H1 (cell line): Measurements from ENCODE around the gene PGM1. TPM values are rescaled to one million over a fixed set of nuclear protein-coding genes. Genes with fewer than 3 reads are reported as not detected.

ENCODE experiments used
- CTCF ChIA-PET: fragments of 300-600 bp; sonication (Branson Sonifier 250); formaldehyde crosslinking; loops from one replicate; lab custom pipeline; 2021; ENCODE audit not compliant: partially characterized antibody; lab: Charles Lee
- POLR2A ChIA-PET: fragments of 300-600 bp; sonication (Branson Sonifier 250); formaldehyde crosslinking; loops from one replicate; lab custom pipeline; 2021; ENCODE audit warnings: inconsistent platforms; ENCODE audit not compliant: partially characterized antibody; lab: Charles Lee
- DNase-seq, 2 experiments: peaks; one replicate each; pipeline versions ENCODE4 v3.0.0 to v3.0.0-alpha.2; 2010 to 2022; ENCODE audit warnings: low spot score in 2 of 2, low read depth in 1 of 2, mixed read lengths in 1 of 2
- FAIRE-seq: peaks from 2 replicates; lab custom pipeline; 2011; peaks lifted over from hg19 to GRCh38; lab: Jason Lieb, UNC
- H2AFZ ChIP-seq: 2 replicates; pipeline ENCODE4 v1.8.1; 2012; ENCODE audit warnings: low read length, inconsistent platforms
- H2AK5ac ChIP-seq: 2 replicates; pipeline ENCODE4 v1.6.1; 2013; ENCODE audit warnings: low read depth, low read length
- H2BK120ac ChIP-seq: replicated peaks from 2 replicates; pipeline ENCODE3; 2013; ENCODE audit warnings: low read depth, low read length, inconsistent platforms
- H2BK12ac ChIP-seq: 2 replicates; pipeline ENCODE4 v1.6.1; 2013; ENCODE audit warnings: low read depth, low read length
- H2BK15ac ChIP-seq: 2 replicates; pipeline ENCODE4 v1.6.1; 2013; ENCODE audit warnings: low read length
- H2BK20ac ChIP-seq: 2 replicates; pipeline ENCODE4 v1.6.1; 2013; ENCODE audit warnings: low read length
- H2BK5ac ChIP-seq: 2 replicates; pipeline ENCODE4 v1.6.1; 2013; ENCODE audit warnings: low read depth, low read length
- H3K14ac ChIP-seq: 2 replicates; pipeline ENCODE4 v1.6.1; 2013; ENCODE audit warnings: inconsistent platforms; ENCODE audit not compliant: insufficient read length
- H3K18ac ChIP-seq: 2 replicates; pipeline ENCODE4 v1.6.1; 2013; ENCODE audit warnings: low read length; ENCODE audit errors: extremely low read depth
- H3K23ac ChIP-seq: 2 replicates; pipeline ENCODE4 v1.6.1; 2013; ENCODE audit warnings: inconsistent platforms; ENCODE audit not compliant: insufficient read length
- H3K23me2 ChIP-seq: 2 replicates; pipeline ENCODE4 v1.6.1; 2013; ENCODE audit warnings: low read depth, low read length
- H3K27ac ChIP-seq: 2 replicates; pipeline ENCODE4 v1.6.1; 2011; ENCODE audit warnings: low read depth, low read length, inconsistent platforms
- H3K27me3 ChIP-seq, 4 experiments: replicated peaks in 1 of 4; 1 replicate in 1 of 4; 2 replicates in 3 of 4; pipeline versions ENCODE4 v1.6.1 to v1.8.1; 2011 to 2013; ENCODE audit warnings: low read length in 3 of 4, mild to moderate bottlenecking in 3 of 4, inconsistent platforms in 2 of 4, mixed read lengths in 2 of 4, moderate library complexity in 1 of 4; ENCODE audit not compliant: control insufficient read depth in 3 of 4, insufficient read depth in 3 of 4; ENCODE audit errors: extremely low read depth in 1 of 4
- H3K36me3 ChIP-seq, 4 experiments: 2 replicates each; pipeline versions ENCODE4 v1.6.1 to v1.8.1; 2011 to 2013; ENCODE audit warnings: mild to moderate bottlenecking in 4 of 4, low read length in 3 of 4, moderate library complexity in 2 of 4, control low read depth in 1 of 4, inconsistent platforms in 1 of 4; ENCODE audit not compliant: insufficient read depth in 4 of 4, control insufficient read depth in 2 of 4
- H3K4ac ChIP-seq: replicated peaks from 2 replicates; pipeline ENCODE3; 2013; ENCODE audit warnings: low read length, low read depth, mixed read lengths, inconsistent platforms; ENCODE audit not compliant: insufficient read length
- H3K4me1 ChIP-seq, 4 experiments: replicated peaks in 1 of 4; 1 replicate in 1 of 4; 2 replicates in 3 of 4; pipeline versions ENCODE4 v1.6.1 to v1.8.1; 2011 to 2013; ENCODE audit warnings: low read length in 3 of 4, inconsistent platforms in 2 of 4, mixed read lengths in 1 of 4; ENCODE audit not compliant: insufficient read depth in 4 of 4, control insufficient read depth in 3 of 4
- H3K4me2 ChIP-seq, 2 experiments: 2 replicates each; pipeline versions ENCODE4 v1.6.1 to v1.8.1; 2011 to 2013; ENCODE audit warnings: low read depth in 2 of 2, low read length in 2 of 2, control low read depth in 1 of 2, inconsistent platforms in 1 of 2, mild to moderate bottlenecking in 1 of 2; ENCODE audit not compliant: insufficient read depth in 1 of 2
- H3K4me3 ChIP-seq, 4 experiments: fragments of 200-600, 300-600 bp in 1 of 4; sonication (generic), shearing (Covaris generic), sonication (Bioruptor Twin) in 1 of 4; 2 replicates each; pipeline versions ENCODE4 v1.5.1 to v1.8.1; 2011 to 2016; ENCODE audit warnings: low read length in 4 of 4, low read depth in 3 of 4, control low read depth in 2 of 4, inconsistent platforms in 2 of 4, mild to moderate bottlenecking in 2 of 4, mixed read lengths in 1 of 4, moderate library complexity in 1 of 4; ENCODE audit not compliant: insufficient read depth in 2 of 4; ENCODE audit errors: extremely low read depth in 1 of 4
- H3K56ac ChIP-seq: replicated peaks from 2 replicates; pipeline ENCODE3; 2013; ENCODE audit warnings: low read depth, mild to moderate bottlenecking, mixed read lengths, low read length, inconsistent platforms; ENCODE audit not compliant: insufficient read length
- H3K79me1 ChIP-seq: 2 replicates; pipeline ENCODE4 v1.6.1; 2013; ENCODE audit warnings: low read depth, low read length, control low read depth
- H3K79me2 ChIP-seq, 2 experiments: 2 replicates each; pipeline versions ENCODE4 v1.6.1 to v1.8.1; 2012 to 2013; ENCODE audit warnings: low read length in 2 of 2, mild to moderate bottlenecking in 2 of 2, inconsistent platforms in 1 of 2; ENCODE audit not compliant: insufficient read depth in 2 of 2, control insufficient read depth in 1 of 2
- H3K9ac ChIP-seq, 4 experiments: replicated peaks in 1 of 4; 1 replicate in 1 of 4; 2 replicates in 3 of 4; pipeline versions ENCODE4 v1.6.1 to v1.8.1; 2011 to 2013; ENCODE audit warnings: low read depth in 3 of 4, low read length in 3 of 4, control low read depth in 2 of 4, mild to moderate bottlenecking in 2 of 4, moderate library complexity in 2 of 4, inconsistent platforms in 1 of 4; ENCODE audit errors: extremely low read depth in 1 of 4
- H3K9me3 ChIP-seq, 2 experiments: 2 replicates each; pipeline versions ENCODE4 v1.6.1 to v1.8.1; 2012 to 2013; ENCODE audit warnings: mild to moderate bottlenecking in 2 of 2, moderate library complexity in 2 of 2, control low read depth in 1 of 2, inconsistent platforms in 1 of 2, low read depth in 1 of 2, low read length in 1 of 2, mixed read lengths in 1 of 2; ENCODE audit not compliant: insufficient read depth in 2 of 2
- H4K20me1 ChIP-seq, 2 experiments: replicated peaks in 1 of 2; 2 replicates each; pipeline versions ENCODE3 to v1.8.1; 2011 to 2013; ENCODE audit warnings: inconsistent platforms in 2 of 2, low read length in 2 of 2, mild to moderate bottlenecking in 1 of 2; ENCODE audit not compliant: insufficient read depth in 2 of 2, control insufficient read depth in 1 of 2
- H4K5ac ChIP-seq: 2 replicates; pipeline ENCODE4 v1.6.1; 2013; ENCODE audit warnings: low read length, low read depth, mixed read lengths, inconsistent platforms; ENCODE audit not compliant: insufficient read length
- H4K8ac ChIP-seq: 2 replicates; pipeline ENCODE4 v1.8.0; 2013; ENCODE audit warnings: mild to moderate bottlenecking, moderate library complexity, low read length, inconsistent platforms; ENCODE audit not compliant: insufficient read depth; ENCODE audit errors: extremely low read depth
- H4K91ac ChIP-seq: replicated peaks from 2 replicates; pipeline ENCODE3; 2013; ENCODE audit warnings: low read length, mixed read lengths, inconsistent platforms; ENCODE audit not compliant: insufficient read length
- BCL11A ChIP-seq, 2 experiments: IDR thresholded peaks; one replicate each; pipeline ENCODE4 v1.6.1; 2011; ENCODE audit warnings: low read depth in 2 of 2, low read length in 2 of 2, mild to moderate bottlenecking in 2 of 2
- CBX5 ChIP-seq: fragments of 300-800, 300-1000 bp; sonication (generic); IDR thresholded peaks from 2 replicates; pipeline ENCODE4 v1.7.1; 2016; ENCODE audit warnings: antibody characterized with exemption, low read length, low read depth
- CHD2 ChIP-seq: IDR thresholded peaks from 2 replicates; pipeline ENCODE4 v1.6.1; 2012; ENCODE audit warnings: low read length, improper control_type of control experiment
- EZH2 ChIP-seq: fragments of 200-600 bp; sonication (generic); IDR thresholded peaks from 2 replicates; pipeline ENCODE4 v1.7.1; 2012; ENCODE audit warnings: low read depth, mild to moderate bottlenecking, moderate library complexity, low read length, inconsistent platforms; ENCODE audit not compliant: severe bottlenecking
- GTF2F1 ChIP-seq: IDR thresholded peaks from 2 replicates; pipeline ENCODE4 v1.6.1; 2012; ENCODE audit warnings: low read depth, low read length, improper control_type of control experiment, borderline replicate concordance
- KDM5A ChIP-seq: fragments of 200-600 bp; IDR thresholded peaks from 2 replicates; pipeline ENCODE4 v1.7.1; 2012; ENCODE audit warnings: mild to moderate bottlenecking, low read length, inconsistent platforms, mixed read lengths
- RXRA ChIP-seq: IDR thresholded peaks from 2 replicates; pipeline ENCODE4 v1.6.1; 2011; ENCODE audit warnings: low read depth, mild to moderate bottlenecking, low read length, moderate library complexity; ENCODE audit not compliant: insufficient read depth
- SIN3A ChIP-seq, 2 experiments: IDR thresholded peaks in 1 of 2; conservative IDR thresholded peaks in 1 of 2; 2 replicates each; pipeline ENCODE4 v1.6.1; 2011 to 2012; ENCODE audit warnings: low read length in 2 of 2, improper control_type of control experiment in 1 of 2, low read depth in 1 of 2, mild to moderate bottlenecking in 1 of 2
- SP4 ChIP-seq: IDR thresholded peaks from 2 replicates; pipeline ENCODE4 v1.6.1; 2012; ENCODE audit warnings: low read length, inconsistent platforms
- SRF ChIP-seq: IDR thresholded peaks from 2 replicates; pipeline ENCODE4 v1.6.1; 2011; ENCODE audit warnings: mild to moderate bottlenecking, low read depth, low read length, moderate library complexity
- SUZ12 ChIP-seq: fragments of 200-600 bp; sonication (generic); IDR thresholded peaks from 2 replicates; pipeline ENCODE4 v1.6.1; 2012; ENCODE audit warnings: mild to moderate bottlenecking, inconsistent platforms, low read length, moderate library complexity, mixed read lengths
- TBP ChIP-seq: IDR thresholded peaks from 2 replicates; pipeline ENCODE4 v1.6.1; 2011; ENCODE audit warnings: low read depth, low read length, improper control_type of control experiment
- ZNF274 ChIP-seq: IDR thresholded peaks from 2 replicates; pipeline ENCODE4 v1.7.0; 2012; ENCODE audit warnings: low read length, borderline replicate concordance; ENCODE audit errors: extremely low read depth
- polyA plus RNA-seq, 7 experiments: library from polyadenylated mRNA; depleted of rRNA in 3 of 7; stranded (reverse) in 5 of 7; unstranded in 2 of 7; fragments of >200 nt in 5 of 7; fragments of 200-250 nt in 2 of 7; gene quantifications; 1 replicate in 5 of 7; 2 replicates in 1 of 7; 4 replicates in 1 of 7; pipeline versions ENCODE4 v1.2.1 to v1.2.3, GENCODE V29; 2011 to 2013; ENCODE audit warnings: missing spikeins in 2 of 7, mixed read lengths in 2 of 7
- total RNA-seq: library from RNA; stranded (reverse); fragmentation: NEBNext Ultra II Directional; extraction: Animal tissue kit (Norgen Biotek cat#: 25700); gene quantifications from 2 replicates; pipeline ENCODE4 v1.2.1, GENCODE V29; 2021

Gene PGM1
- total and polyA plus RNA-seq, 2 of the 8 experiments (the other 6 are each of a cell fraction or from before 2014, with no cell fraction given): 33.0 to 65.4 TPM

GRCh38 chr1:63555480-63555879, 37.7 kb upstream of the PGM1 start:
- H2AK5ac ChIP-seq: no peak overlapping the region
- no peak overlapping the region for H4K91ac ChIP-seq
- no peak overlapping the region for H3K4ac ChIP-seq
- DNase-seq (no peak), FAIRE-seq (no peak)
- ChIA-PET POLR2A (interaction anchor here (1.0 kb wide), 1 partner anchor 46 kb away, joined by 3 read pairs; no protein-coding TSS in a partner anchor), CTCF (interaction anchor here (0.6 to 11.7 kb wide), 6 partner anchors 17 to 53 kb away, joined by 3 to 153 read pairs (median 4); no protein-coding TSS in a partner anchor)
- no peaks in the 10 kb centered on the region for H3K23me2 ChIP-seq
- H3K9me3 ChIP-seq: no peaks in the 10 kb centered on the region
- no peak overlapping the region for H2BK15ac ChIP-seq
- H3K56ac ChIP-seq: no peak overlapping the region
- H3K79me2 ChIP-seq: no peaks in the 10 kb centered on the region
- H3K4me3 ChIP-seq: no peak overlapping the region
- H2BK20ac ChIP-seq: no peak overlapping the region
- H3K79me1 ChIP-seq: no peaks in the 10 kb centered on the region
- H3K36me3 ChIP-seq: no peaks in the 10 kb centered on the region
- H2AFZ ChIP-seq: no peak overlapping the region
- no peak overlapping the region for H4K8ac ChIP-seq
- H3K14ac ChIP-seq: no peak overlapping the region
- H3K23ac ChIP-seq: no peak overlapping the region
- no peak overlapping the region for H3K4me2 ChIP-seq
- H2BK120ac ChIP-seq: no peak overlapping the region
- no peak overlapping the region for H4K5ac ChIP-seq
- H3K18ac ChIP-seq: no peak overlapping the region
- H3K9ac ChIP-seq: no peak overlapping the region
- H2BK12ac ChIP-seq: no peak overlapping the region
- no peaks in the 10 kb centered on the region for H4K20me1 ChIP-seq
- no peak overlapping the region for H2BK5ac ChIP-seq
- peaks cover 0 to 4% (median 0%) of the 10 kb centered on the region in 4 experiments; a peak in 1 of 7 replicates for H3K4me1 ChIP-seq
- no peaks in the 10 kb centered on the region for H3K27me3 ChIP-seq
- no peak overlapping the region for H3K27ac ChIP-seq
- no peak for TF ChIP-seq EZH2
- no peak for TF ChIP-seq KDM5A
- TF ChIP-seq BCL11A (IDR thresholded peaks at IDR 0.05; ENCODE audit: low read depth in 2 of 2, low read length in 2 of 2): no peak
- TF ChIP-seq SIN3A (conservative IDR thresholded peaks at IDR 0.05 in 1 of 2, IDR thresholded peaks at IDR 0.05 in 1 of 2; ENCODE audit: low read depth in 1 of 2, low read length in 2 of 2): no peak
- no peak for TF ChIP-seq SP4
- TF ChIP-seq GTF2F1: no peak
- no peak for TF ChIP-seq CHD2
- TF ChIP-seq ZNF274: no peak
- TF ChIP-seq CBX5: no peak
- no peak for TF ChIP-seq TBP
- no peak for TF ChIP-seq SUZ12
- no peak for TF ChIP-seq SRF
- TF ChIP-seq RXRA: no peak
